GM19397 (cell line): ENCODE data around the gene EPS8L2.

ENCODE experiments used
- ATAC-seq: cut with Tn5 transposase; IDR thresholded peaks from one replicate; pipeline ENCODE4 v1.9.1; 2021; ENCODE audit warnings: mild to moderate bottlenecking, moderate library complexity; ENCODE audit not compliant: unreplicated experiment

EPS8L2 gene

GRCh38 chr11:773425-773824, 67.4 kb downstream of the EPS8L2 start:
- ATAC-seq = no peak

- ATAC-seq = no peak
Measured at GRCh38 chr11:773830-774229, 67.8 kb downstream of the EPS8L2 start.

GRCh38 chr11:774873-775592, 69.0 kb downstream of the EPS8L2 start:
- no peak for ATAC-seq

GRCh38 chr11:776263-776560, 70.2 kb downstream of the EPS8L2 start:
- ATAC-seq = no peak

GRCh38 chr11:776561-777287, 70.7 kb downstream of the EPS8L2 start:
- ATAC-seq = peak; percentile 44
